Measurements from ENCODE around the gene IQGAP3.

Gene IQGAP3

DNA sequence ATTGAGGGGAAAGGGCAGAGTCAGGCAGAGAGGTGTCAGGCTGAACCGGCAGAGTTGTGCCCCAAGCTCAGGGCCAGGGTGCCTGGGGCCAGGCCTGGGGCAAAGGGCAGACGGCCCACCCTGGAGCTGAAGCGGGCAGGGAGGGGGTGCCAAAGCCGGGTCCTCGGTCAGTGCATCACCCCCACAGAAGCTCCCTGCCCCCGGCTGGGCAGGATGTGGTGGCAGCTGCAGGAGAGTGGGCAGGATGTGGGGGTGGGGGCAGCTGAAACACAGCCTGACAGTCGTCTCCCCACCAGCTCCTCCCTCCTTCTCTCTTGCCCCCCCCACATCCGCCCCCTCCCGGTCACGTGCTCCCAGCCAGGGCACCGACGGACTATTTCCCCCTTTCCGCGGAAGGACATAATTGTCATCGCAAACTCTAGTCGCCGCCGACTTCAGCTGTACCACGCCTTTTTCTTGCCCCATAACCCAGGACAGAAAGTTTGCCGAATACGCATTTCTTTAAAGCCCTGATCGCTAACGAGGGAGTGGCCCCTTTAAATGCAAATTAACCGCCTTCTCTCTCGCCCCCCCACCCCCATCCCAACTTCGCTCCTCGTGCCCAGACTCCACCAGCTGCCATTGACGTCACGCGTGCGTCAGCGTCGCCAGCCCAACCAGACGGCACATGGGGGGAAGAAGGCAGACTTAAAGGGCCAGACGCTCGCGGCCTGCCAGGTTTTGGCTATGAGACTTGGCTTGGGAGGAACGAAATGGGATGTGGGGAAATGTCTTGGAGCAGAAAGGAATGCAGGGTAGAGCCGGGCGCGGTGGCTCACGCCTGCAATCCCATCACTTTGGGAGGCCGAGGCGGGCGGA, 67.3 kb downstream of the IQGAP3 start:
- peak; percentile 55 for ATAC-seq (replicated peaks)
- DNase-seq: peak; percentile 94 to 96 (median 94)
- Mint-ChIP-seq H3K4me1 (ENCODE audit: low read depth in 2 of 2) (peaks cover 57 to 59% of the 10 kb centered on the region in 2 donors), H3K9me3 (no peaks in the 10 kb centered on the region), H3K27ac (peak overlapping the region; percentile 99 to 100), H3K36me3 (ENCODE audit: insufficient read depth) (peaks cover 48% of the 10 kb centered on the region), H3K27me3 (peaks cover 0 to 6% of the 10 kb centered on the region in 2 donors), H3K4me3 (peak overlapping the region; percentile 82 to 83)

DNA sequence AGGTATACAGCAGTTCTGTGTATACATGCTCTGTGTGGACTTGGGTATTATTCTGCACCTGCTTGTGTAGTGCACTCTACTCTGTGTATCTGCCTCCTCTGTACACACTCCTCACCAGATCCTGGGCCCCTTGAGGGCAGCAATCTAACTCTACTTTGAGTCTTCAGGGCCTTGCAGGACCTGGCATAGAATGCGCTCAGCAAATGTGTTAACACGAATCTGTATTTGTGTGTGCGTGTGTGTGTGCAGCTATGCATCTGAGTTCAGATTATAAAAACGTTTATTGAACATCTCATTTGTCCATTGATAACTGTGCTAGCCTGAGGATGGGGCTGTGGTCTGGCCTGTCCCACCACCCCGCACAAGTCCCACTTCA, 67.9 kb downstream of the IQGAP3 start:
- no peaks in the 10 kb centered on the region for H3K27me3 Mint-ChIP-seq
- H3K27ac Mint-ChIP-seq: peak overlapping the region; percentile 99 to 100
- peak overlapping the region; percentile 82 to 83 for H3K4me3 Mint-ChIP-seq
- H3K9me3 Mint-ChIP-seq: no peaks in the 10 kb centered on the region
- H3K4me1 Mint-ChIP-seq (ENCODE audit: low read depth in 2 of 2): peaks cover 57 to 58% of the 10 kb centered on the region in 2 donors
- peaks cover 48% of the 10 kb centered on the region for H3K36me3 Mint-ChIP-seq (ENCODE audit: insufficient read depth)
- ATAC-seq (replicated peaks) (no peak), DNase-seq (no peak)

DNA sequence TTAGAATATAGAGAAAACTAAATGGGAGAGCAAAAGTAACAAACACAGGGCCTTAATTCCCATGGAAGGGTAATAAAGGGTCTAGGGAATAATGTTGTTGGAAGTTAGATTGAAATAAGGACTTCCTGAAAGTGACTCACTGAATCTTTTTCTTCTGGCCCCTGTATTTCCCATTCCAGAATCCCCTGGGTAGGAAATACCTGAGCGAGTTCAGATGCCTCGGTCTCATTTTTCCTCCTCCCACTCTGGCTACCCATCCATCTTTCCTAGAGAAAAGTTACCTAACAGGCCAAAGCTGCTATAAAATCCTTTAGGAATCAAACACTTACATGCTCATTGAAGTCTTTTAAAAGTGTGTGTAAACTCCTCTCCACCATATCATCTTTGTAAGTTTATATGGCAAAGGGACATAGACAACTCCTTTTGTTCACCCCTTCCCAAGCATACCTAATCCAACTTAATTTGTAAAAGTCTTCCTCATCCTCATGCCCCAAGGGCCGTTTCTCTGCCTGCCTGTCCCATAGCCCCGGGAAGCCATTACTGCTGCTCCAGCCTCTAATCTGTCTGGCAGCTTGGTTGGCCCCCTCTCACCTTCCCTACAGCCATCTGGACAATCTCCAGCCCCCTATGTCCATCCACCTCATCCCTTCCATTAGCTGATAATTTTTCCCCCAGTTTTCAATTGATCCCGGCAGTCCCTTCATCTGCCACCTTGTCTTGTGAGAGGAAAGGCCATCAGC, 68.5 kb downstream of the IQGAP3 start:
- Mint-ChIP-seq H3K36me3 (ENCODE audit: insufficient read depth) (peaks cover 50% of the 10 kb centered on the region), H3K9me3 (no peaks in the 10 kb centered on the region), H3K27me3 (no peaks in the 10 kb centered on the region), H3K4me1 (ENCODE audit: low read depth in 2 of 2) (peaks cover 54 to 55% of the 10 kb centered on the region in 2 donors), H3K27ac (peak overlapping the region; percentile 99 to 100), H3K4me3 (peak overlapping the region; percentile 82 to 83)
- DNase-seq (no peak), ATAC-seq (replicated peaks) (no peak)

DNA sequence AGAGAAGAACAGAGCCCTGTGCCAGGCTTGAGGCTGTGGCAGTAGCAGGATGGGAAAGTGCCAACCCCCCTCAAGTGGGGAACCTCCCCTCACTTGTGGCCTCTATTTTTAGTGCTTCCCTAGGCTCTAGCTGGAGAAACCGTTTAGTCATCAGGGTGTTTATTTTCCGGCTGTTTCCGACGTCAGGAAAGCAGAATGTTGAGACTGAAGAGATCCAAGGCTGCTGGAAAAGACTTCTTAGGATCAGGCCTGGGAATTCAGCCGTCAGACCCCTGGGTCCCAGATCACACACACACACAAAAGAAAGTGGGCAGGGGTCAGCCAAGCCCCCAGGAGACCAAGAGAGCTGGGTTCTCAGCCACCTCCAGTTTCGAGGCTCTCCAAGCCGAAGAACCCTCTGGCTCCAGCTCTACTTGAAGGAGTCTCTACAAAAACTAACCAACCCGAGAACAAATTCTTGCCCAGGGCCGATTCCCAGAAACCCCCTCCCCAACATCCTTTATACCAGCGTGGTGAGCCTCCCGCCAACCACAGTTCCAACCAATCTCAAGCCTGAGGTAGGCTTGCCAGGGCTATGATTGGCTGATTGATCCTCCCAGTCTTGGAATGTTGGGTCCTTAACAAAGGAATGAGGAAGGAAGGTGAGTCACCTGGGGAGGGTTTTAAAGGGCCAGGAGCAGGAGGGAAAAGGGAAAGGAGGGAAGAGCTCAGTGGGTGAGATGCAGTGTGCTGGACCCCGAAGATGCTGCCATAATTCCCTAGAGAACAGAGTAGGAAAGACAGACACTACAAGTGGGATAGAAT, 69.3 kb downstream of the IQGAP3 start:
- Mint-ChIP-seq H3K27me3 (no peaks in the 10 kb centered on the region), H3K36me3 (ENCODE audit: insufficient read depth) (peaks cover 58% of the 10 kb centered on the region), H3K27ac (peak overlapping the region; percentile 99 to 100), H3K9me3 (no peaks in the 10 kb centered on the region), H3K4me1 (ENCODE audit: low read depth in 2 of 2) (peaks cover 55 to 56% of the 10 kb centered on the region in 2 donors), H3K4me3 (peak overlapping the region; percentile 83 to 88)
- DNase-seq: no peak
- no peak for ATAC-seq (replicated peaks)

DNA sequence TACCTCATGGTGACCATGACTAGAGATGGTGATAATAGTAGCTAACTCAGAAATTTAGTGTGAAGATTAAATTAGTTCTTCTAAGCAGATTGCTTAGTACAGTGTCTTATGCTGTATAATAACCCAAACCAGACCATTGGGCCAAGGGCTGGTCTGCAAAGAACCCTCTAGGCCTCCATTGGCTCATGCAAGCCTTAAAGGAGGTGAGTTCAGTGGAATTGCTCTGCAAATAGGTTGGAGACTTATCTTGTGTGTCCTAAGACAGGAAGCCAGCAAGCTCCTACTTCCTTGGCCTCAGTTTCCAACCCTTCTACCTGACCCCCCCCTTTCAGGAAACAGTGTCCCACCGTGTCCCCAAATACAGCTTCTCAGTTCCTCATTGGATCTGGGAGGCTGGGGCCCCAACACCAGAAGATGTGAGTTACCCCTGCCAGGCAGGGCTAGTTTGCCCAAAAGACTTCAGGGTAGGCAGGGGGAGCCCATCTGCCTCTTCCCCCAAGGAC, 69.9 kb downstream of the IQGAP3 start:
- Mint-ChIP-seq H3K36me3 (ENCODE audit: insufficient read depth) (peaks cover 59% of the 10 kb centered on the region), H3K27me3 (no peaks in the 10 kb centered on the region), H3K4me3 (peak overlapping the region; percentile 83 to 88), H3K9me3 (no peaks in the 10 kb centered on the region), H3K27ac (peak overlapping the region; percentile 99 to 100), H3K4me1 (ENCODE audit: low read depth in 2 of 2) (peaks cover 57 to 58% of the 10 kb centered on the region in 2 donors)
- DNase-seq: no peak
- no peak for ATAC-seq (replicated peaks)

DNA sequence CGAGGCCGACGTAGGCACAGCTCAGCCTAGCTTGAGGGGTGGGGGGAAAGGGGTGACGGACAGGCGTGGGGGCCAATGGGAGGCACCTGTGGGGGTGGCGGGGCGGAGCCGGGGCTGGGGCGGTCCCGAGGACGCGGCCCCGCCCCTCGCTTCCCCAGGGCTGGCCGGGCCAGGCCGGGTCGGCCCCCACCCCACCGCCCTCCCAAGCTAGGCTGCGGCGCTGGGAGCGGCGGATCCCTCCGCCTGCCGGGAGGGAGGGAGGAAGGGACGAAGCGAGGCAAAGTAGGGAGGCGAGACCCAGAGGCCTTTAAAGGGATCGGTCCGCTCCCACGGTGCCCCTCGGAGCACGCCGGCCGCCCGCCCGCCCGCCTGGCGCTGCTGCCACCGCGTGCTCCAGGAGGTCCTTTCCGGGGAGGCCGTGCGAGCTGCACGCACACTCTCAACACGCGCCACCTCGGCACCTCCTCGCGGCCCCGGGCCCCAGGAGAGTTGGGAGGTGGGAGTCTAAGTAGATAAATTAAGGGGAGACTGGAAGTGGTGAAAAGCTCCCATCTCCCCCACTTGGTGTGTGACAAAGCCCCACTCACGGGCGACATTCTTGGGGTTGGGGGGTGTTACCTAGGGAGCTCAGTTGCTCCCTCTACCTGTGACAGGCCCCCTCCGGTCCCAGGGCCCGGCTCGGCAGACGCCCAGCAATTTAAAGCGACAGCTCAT, 71.4 kb downstream of the IQGAP3 start:
- H3K4me3 Mint-ChIP-seq: peak overlapping the region; percentile 83 to 88
- peak; percentile 64 for ATAC-seq (replicated peaks)
- no peaks in the 10 kb centered on the region for H3K9me3 Mint-ChIP-seq
- DNase-seq: peak; percentile 88 to 91 (median 90)
- peaks cover 68 to 72% of the 10 kb centered on the region in 2 donors for H3K4me1 Mint-ChIP-seq (ENCODE audit: low read depth in 2 of 2)
- peaks cover 65% of the 10 kb centered on the region for H3K36me3 Mint-ChIP-seq (ENCODE audit: insufficient read depth)
- no peaks in the 10 kb centered on the region for H3K27me3 Mint-ChIP-seq
- H3K27ac Mint-ChIP-seq: peak overlapping the region; percentile 99 to 100

DNA sequence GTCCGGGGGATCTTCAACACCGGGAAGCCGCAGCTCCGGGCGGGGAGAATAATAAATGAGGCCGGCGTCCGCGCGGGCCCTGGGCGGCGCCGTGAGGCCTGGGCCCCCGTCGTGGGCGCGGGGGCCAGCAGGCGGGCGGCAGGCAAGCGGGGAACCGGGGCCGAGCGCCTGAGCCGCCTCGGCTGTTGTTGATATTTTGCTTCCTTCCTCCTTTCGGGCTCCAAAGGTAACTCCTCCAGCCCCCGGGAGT, 71.9 kb downstream of the IQGAP3 start, which contains the start of gene MEF2D:
Gene MEF2D, minus strand, starts transcription at position 233 of the 250 bp plus-strand sequence. CDS start 17,483 bp downstream, outside the sequence.
- no peaks in the 10 kb centered on the region for H3K27me3 Mint-ChIP-seq
- H3K9me3 Mint-ChIP-seq: no peaks in the 10 kb centered on the region
- DNase-seq: no peak
- H3K4me3 Mint-ChIP-seq: peak within 1 kb of the TSS; percentile 83 to 88
- H3K27ac Mint-ChIP-seq: peak within 1 kb of the TSS; percentile 99 to 100
- H3K36me3 Mint-ChIP-seq (ENCODE audit: insufficient read depth): peaks cover 65% of the 10 kb centered on the region
- peaks cover 67 to 72% of the 10 kb centered on the region in 2 donors for H3K4me1 Mint-ChIP-seq (ENCODE audit: low read depth in 2 of 2)
- no peak for ATAC-seq (replicated peaks)

DNA sequence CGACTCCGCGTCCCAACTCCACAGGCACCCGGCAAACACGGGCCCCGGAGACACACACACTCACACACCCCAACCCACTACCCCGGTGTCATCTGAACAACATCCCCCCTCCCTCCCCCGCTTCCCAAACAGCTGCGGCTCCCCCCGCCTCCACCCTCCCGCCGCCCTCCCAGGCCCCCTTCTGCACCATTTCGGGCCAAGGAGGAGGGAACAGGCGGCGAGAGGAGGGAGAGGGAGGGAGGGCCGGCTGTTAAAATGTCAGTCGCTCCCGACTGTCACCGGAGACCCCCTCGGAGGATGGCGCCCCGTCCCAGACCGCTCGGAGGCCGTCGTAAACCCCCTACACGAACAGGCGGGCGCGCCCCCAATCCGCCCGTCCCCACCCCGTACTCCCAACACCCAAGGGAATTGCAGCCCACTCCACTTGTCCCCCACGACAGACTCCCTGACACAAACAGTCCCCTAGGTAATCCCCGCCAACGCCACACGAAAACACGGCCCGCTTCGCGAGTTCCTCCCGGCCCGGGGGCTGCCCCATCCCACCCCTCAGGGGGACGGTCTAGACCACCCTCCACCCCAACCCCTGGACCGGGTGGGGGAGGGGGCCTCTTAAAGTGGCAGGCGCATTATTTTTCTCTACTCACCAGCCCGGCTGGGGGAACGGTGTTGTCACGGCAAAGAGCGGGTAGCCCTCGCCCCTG, 72.4 kb downstream of the IQGAP3 start:
- Mint-ChIP-seq H3K27me3 (no peaks in the 10 kb centered on the region), H3K4me1 (ENCODE audit: low read depth in 2 of 2) (peaks cover 69 to 71% of the 10 kb centered on the region in 2 donors), H3K27ac (peak overlapping the region; percentile 99 to 100), H3K36me3 (ENCODE audit: insufficient read depth) (peaks cover 65% of the 10 kb centered on the region), H3K4me3 (peak overlapping the region; percentile 83 to 88), H3K9me3 (no peaks in the 10 kb centered on the region)
- ATAC-seq (replicated peaks): no peak
- peak; percentile 35 to 40 (median 39) for DNase-seq

DNA sequence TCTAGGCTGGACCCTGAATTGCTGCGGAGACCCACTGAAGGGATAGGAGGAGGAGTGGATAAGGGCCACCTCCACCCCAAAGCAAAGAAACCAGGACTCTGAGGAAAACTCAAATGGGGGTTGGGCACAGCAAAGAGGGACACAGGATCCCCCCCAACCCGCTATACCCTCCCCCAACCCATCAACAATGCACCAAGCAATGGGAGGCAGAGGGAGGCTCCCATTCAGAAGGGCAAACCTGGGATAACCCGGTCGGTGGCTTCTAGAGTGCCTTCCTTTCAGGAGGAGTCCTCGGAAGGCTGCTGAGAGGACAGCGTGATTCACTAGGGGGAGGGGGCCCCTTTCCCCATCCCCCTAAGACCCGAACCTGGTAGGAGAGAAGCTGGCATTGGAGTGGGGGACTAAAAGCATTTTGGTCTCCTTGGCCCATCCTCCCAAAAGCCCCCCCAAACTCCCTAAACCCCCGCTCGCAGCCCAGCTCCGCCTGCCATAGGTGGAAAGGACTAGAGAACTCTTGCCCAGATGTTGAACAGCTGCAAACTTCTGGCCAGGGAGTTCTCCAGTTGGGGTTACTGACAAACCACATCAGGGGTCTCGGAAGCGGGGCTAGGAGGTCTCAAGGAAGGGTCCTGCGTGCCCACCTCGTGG, 73.0 kb downstream of the IQGAP3 start:
- Mint-ChIP-seq H3K9me3 (no peaks in the 10 kb centered on the region), H3K36me3 (ENCODE audit: insufficient read depth) (peaks cover 64% of the 10 kb centered on the region), H3K27me3 (no peaks in the 10 kb centered on the region), H3K4me1 (ENCODE audit: low read depth in 2 of 2) (peaks cover 70 to 71% of the 10 kb centered on the region in 2 donors), H3K27ac (peak overlapping the region; percentile 99 to 100), H3K4me3 (peak overlapping the region; percentile 83 to 88)
- ATAC-seq (replicated peaks): no peak
- no peak for DNase-seq

DNA sequence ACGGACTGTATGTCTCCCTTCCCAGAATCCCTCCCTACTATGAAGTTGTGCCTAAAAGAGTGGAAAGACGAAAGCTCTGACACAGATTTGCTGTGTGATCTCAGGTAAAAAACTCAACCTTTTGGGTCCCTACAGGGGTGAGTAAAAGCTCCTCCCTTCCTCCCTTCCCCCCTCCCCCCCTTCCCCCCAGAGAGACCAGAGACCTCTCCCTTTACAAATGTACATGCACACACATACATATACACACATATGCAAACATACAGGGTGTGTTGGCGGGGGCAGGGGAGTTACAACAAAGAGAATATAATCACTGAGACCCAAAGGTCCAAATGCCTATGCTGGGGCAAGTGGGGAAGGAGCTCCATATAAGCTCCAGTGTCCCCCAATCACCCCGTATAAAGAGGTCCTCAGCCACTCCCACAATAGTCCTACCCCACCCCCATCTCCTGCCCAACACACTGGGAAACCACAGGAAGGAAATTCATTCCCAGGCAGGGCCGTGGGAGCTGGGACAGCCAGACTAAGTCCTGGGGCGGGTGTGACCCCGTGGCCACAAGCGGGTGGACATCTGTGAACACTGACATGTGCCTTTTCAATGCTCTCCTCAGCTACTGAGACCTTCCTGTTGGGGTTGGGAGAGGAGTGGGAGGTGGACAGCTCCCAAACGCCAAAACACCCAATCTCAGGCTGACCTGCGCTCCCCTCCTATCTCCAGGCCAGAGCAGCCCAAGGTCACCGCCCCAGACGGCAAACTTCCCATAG, 73.8 kb downstream of the IQGAP3 start:
- no peak for ATAC-seq (replicated peaks)
- DNase-seq: no peak
- H3K27me3 Mint-ChIP-seq: no peaks in the 10 kb centered on the region
- no peaks in the 10 kb centered on the region for H3K9me3 Mint-ChIP-seq
- peak overlapping the region; percentile 83 to 88 for H3K4me3 Mint-ChIP-seq
- peak overlapping the region; percentile 99 to 100 for H3K27ac Mint-ChIP-seq
- H3K4me1 Mint-ChIP-seq (ENCODE audit: low read depth in 2 of 2): peaks cover 70 to 71% of the 10 kb centered on the region in 2 donors
- H3K36me3 Mint-ChIP-seq (ENCODE audit: insufficient read depth): peaks cover 70% of the 10 kb centered on the region

DNA sequence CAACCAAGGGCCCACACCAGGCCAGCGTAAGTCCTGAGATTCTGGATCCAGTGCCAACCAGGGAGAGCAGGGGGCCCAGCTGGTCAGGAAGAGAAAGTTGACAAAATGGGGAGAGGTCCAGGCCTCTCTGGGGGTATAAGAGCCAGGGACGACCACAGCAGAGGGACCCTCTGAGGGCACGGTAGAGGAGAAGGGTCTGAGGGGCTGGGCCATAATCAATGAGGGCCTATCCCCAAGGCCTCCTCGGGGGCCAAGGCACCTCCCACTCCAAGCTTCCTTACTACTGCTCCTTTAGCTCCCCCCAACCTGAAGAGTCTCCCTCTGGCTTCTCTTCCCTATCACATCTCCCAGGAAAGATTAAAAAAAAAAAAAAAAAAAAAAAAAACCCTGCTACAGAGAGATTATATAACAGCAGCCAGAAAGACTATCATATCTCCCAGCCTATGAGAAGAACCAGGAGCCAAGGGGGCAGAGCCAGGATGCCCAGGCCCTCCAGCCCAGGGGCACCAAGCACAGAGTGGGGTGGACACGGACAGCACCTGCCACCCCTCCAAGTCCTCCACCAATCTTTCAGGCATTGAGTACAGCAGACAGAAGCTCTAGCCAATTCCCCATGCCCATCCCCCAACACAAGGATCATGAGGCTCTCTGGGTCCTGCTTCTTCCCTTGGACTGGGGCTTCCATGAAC, 74.5 kb downstream of the IQGAP3 start:
- peaks cover 67 to 73% of the 10 kb centered on the region in 2 donors for H3K4me1 Mint-ChIP-seq (ENCODE audit: low read depth in 2 of 2)
- DNase-seq: no peak
- peak overlapping the region; percentile 99 to 100 for H3K27ac Mint-ChIP-seq
- no peaks in the 10 kb centered on the region for H3K27me3 Mint-ChIP-seq
- no peaks in the 10 kb centered on the region for H3K9me3 Mint-ChIP-seq
- H3K36me3 Mint-ChIP-seq (ENCODE audit: insufficient read depth): peaks cover 64% of the 10 kb centered on the region
- peak overlapping the region; percentile 83 to 88 for H3K4me3 Mint-ChIP-seq
- ATAC-seq (replicated peaks): no peak

Data from effector memory CD8-positive, alpha-beta T cell (primary cell).